ENCODE measurements around the gene MBP. TPM values are rescaled to one million over a fixed set of nuclear protein-coding genes. Genes with fewer than 3 reads are reported as not detected.

The MBP gene
- total and polyA plus RNA-seq, 5 experiments from 2014 or later: 89.2 to 148 (median 105) TPM

- Mint-ChIP-seq H3K27ac (peak overlapping the region; percentile 49 to 98 (median 90)), H3K9me3 (no peaks in the 10 kb centered on the region), H3K4me3 (peak overlapping the region in 3 of 10 donors; percentile 29 to 63 (median 36)), H3K36me3 (peaks cover 0 to 44% (median 2%) of the 10 kb centered on the region in 3 donors), H3K27me3 (no peaks in the 10 kb centered on the region), H3K4me1 (peaks cover 42 to 96% (median 88%) of the 10 kb centered on the region in 4 donors)
- DNase-seq: no peak
- POLR2A ChIA-PET: interaction anchor here (1.0 kb wide), 1 partner anchor 62 kb away, joined by 3 read pairs; the partner anchor contains the start of gene MBP
- no peak for ATAC-seq
These were observed 61.5 kb downstream of the MBP start for GRCh38 chr18:77071061-77071460.

GRCh38 chr18:77070627-77071026 is 62.0 kb downstream of the MBP start:
- ATAC-seq: no peak
- Mint-ChIP-seq H3K4me1 (peaks cover 42 to 98% (median 89%) of the 10 kb centered on the region in 4 donors), H3K36me3 (peaks cover 2 to 48% (median 6%) of the 10 kb centered on the region in 3 donors), H3K9me3 (peaks cover 0 to under 1% (median 0%) of the 10 kb centered on the region in 9 donors), H3K4me3 (peak overlapping the region in 1 of 10 donors; percentile 11), H3K27ac (peak overlapping the region; percentile 49 to 98 (median 88)), H3K27me3 (no peaks in the 10 kb centered on the region)
- no peak for DNase-seq
- POLR2A ChIA-PET: interaction anchor here (1.0 kb wide), 1 partner anchor 62 kb away, joined by 3 read pairs; the partner anchor contains the start of gene MBP

DNA sequence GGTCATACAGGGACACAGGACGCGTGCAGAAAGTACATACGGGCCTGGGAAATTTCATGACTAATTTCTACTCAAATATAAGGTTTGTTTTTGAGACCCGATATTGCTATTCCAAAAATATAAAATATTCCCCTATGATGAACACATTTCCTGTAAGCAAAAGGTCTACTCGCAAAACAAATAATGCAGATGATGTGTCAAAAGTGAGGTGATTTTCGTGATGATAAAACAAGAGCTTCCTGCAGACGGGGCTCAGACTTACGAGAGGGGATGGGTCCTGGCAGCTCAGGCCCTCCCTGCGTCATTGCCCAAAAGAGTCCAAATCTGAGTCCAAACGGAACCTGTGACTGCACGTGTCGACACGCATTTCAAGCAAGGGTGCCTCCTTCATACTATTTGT is 62.7 kb downstream of the MBP start:
- Mint-ChIP-seq H3K4me1 (peaks cover 40 to 98% (median 88%) of the 10 kb centered on the region in 4 donors), H3K4me3 (peak overlapping the region in 3 of 10 donors; percentile 30 to 69 (median 68)), H3K27ac (peak overlapping the region; percentile 57 to 98 (median 81)), H3K9me3 (peaks cover 0 to 3% (median 0%) of the 10 kb centered on the region in 9 donors), H3K36me3 (peaks cover 6 to 50% (median 12%) of the 10 kb centered on the region in 3 donors), H3K27me3 (no peaks in the 10 kb centered on the region)
- DNase-seq: no peak
- POLR2A ChIA-PET: interaction anchor here (1.0 to 3.2 kb wide), 2 partner anchors 62 to 63 kb away, joined by 3 to 18 read pairs; partner anchors contain the start of gene MBP
- ATAC-seq: no peak

GRCh38 chr18:77069482-77069881 is 63.1 kb downstream of the MBP start:
- ATAC-seq (no peak), DNase-seq (no peak)
- Mint-ChIP-seq H3K9me3 (peaks cover 0 to 3% (median 0%) of the 10 kb centered on the region in 9 donors), H3K4me1 (peaks cover 43 to 99% (median 89%) of the 10 kb centered on the region in 4 donors), H3K36me3 (peaks cover 6 to 54% (median 16%) of the 10 kb centered on the region in 3 donors), H3K27me3 (no peaks in the 10 kb centered on the region), H3K4me3 (peak overlapping the region in 4 of 10 donors; percentile 10 to 69 (median 49)), H3K27ac (peak overlapping the region; percentile 41 to 98 (median 94))
- POLR2A ChIA-PET: interaction anchor here (1.2 to 3.2 kb wide), 2 partner anchors 14 to 62 kb away, joined by 3 to 18 read pairs; partner anchors contain the start of gene MBP

DNA sequence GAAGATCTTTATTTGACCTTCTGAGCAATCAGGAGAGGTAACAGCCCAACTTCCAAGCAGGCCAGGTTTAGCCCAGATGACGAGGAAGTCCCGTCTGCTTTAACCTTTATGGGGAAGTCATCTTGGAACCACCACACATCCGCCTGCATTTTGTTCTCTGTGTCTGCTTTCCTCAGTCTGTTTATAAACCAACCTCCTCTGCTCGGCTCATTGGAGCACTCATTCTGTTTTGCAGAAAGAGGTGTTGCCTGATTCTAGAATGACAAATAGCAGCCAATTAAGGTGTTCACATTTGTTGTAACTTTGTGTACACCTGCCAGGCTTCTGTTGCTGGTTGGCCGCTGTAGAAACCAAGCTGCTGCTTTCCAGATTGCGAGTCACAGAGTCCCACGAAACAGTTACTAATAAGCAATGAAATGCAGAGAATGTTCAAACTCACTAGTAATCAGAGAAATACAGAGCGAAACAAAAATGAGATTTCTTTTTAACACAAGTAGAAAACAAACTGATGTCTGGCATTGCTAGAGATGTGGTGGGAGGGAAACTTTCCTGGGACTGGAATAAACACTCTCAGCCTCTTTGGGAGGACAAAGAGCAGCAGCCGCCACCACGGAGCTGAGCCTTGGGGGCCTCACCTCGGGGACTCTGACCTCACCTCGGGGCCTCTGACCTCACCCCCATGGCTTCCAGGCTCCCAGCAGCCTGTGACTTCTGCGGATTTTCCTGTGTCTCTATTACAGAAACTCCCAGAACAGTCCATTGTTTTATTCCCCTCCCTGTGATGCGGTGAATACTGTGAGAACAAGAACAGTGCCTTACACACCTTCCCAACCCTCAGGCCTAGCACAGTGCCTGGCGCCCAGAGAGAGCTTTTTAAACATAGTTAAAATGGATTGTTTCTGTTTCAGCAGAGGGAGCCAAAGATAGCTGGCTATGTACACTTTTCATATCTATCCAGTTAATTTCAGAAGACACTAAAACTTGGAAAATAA is 64.0 kb downstream of the MBP start:
- H3K36me3 Mint-ChIP-seq: peaks cover 6 to 58% (median 18%) of the 10 kb centered on the region in 3 donors
- peak overlapping the region; percentile 40 to 83 (median 72) for H3K4me3 Mint-ChIP-seq
- ATAC-seq (peak; percentile 53 to 72), DNase-seq (peak in 5 of 10 donors; percentile 44 to 64 (median 51))
- H3K9me3 Mint-ChIP-seq: peaks cover 0 to 3% (median 0%) of the 10 kb centered on the region in 9 donors
- POLR2A ChIA-PET: interaction anchor here (1.0 to 3.2 kb wide), 3 partner anchors 13 to 143 kb away, joined by 3 to 18 read pairs (median 3); partner anchors contain the start of gene MBP
- no peaks in the 10 kb centered on the region for H3K27me3 Mint-ChIP-seq
- peak overlapping the region; percentile 75 to 98 (median 94) for H3K27ac Mint-ChIP-seq
- peaks cover 43 to 99% (median 89%) of the 10 kb centered on the region in 4 donors for H3K4me1 Mint-ChIP-seq

DNA sequence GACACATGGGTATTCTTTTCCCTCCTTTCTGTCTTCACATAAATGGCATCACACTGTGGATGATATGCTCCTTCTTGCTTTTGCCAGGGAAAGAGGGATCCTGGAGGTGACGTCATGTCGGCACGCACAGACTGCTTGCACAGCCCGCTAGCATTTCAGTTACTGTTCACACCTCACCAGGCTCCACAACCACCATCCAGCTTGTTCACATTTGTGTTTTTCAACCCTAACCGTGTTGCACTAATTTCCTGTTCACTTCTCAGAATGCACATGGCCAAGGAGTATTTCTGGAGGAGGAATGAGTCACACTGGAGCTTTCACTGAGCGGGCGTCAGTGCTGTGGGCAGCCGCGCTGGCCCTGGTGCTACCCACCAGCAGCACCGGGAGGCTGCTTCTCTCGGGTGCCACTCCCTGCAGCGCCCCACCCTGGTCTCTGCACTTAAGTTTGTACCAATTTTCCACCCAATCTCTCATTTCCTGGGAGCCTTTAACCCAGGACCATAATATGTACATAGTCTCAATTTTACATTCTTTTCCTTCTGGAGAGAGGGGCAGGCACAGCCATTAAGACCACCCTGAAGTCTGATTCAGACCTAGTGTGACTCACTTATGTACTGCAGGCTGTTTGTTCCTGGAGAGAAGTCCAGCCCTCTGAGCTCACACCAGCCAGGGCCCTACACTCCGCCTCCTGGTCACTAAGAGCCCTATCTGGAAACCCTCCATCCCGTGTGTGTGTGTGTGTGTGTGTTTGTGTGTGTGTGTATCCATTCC is 65.1 kb downstream of the MBP start:
- Mint-ChIP-seq H3K27me3 (no peaks in the 10 kb centered on the region), H3K36me3 (peaks cover 6 to 60% (median 18%) of the 10 kb centered on the region in 3 donors), H3K4me1 (peaks cover 50 to 100% (median 91%) of the 10 kb centered on the region in 4 donors), H3K9me3 (peaks cover 0 to 3% (median 0%) of the 10 kb centered on the region in 9 donors), H3K27ac (peak overlapping the region; percentile 75 to 98 (median 94)), H3K4me3 (peak overlapping the region; percentile 32 to 83 (median 72))
- DNase-seq (peak in 6 of 10 donors; percentile 18 to 60 (median 46)), ATAC-seq (peak; percentile 9 to 30)
- POLR2A ChIA-PET: interaction anchor here (0.7 to 3.2 kb wide), 5 partner anchors 13 to 144 kb away, joined by 3 to 18 read pairs (median 3); partner anchors contain the start of gene MBP

- no peaks in the 10 kb centered on the region for H3K27me3 Mint-ChIP-seq
- peaks cover 49 to 100% (median 91%) of the 10 kb centered on the region in 4 donors for H3K4me1 Mint-ChIP-seq
- H3K36me3 Mint-ChIP-seq: peaks cover 6 to 56% (median 20%) of the 10 kb centered on the region in 3 donors
- peak overlapping the region; percentile 49 to 98 (median 94) for H3K27ac Mint-ChIP-seq
- POLR2A ChIA-PET: interaction anchor here (0.7 to 3.2 kb wide), 4 partner anchors 12 to 65 kb away, joined by 3 to 18 read pairs (median 10); partner anchors contain the start of gene MBP
- ATAC-seq (no peak), DNase-seq (no peak)
- H3K4me3 Mint-ChIP-seq: peak overlapping the region in 4 of 10 donors; percentile 7 to 82 (median 30)
- H3K9me3 Mint-ChIP-seq: peaks cover 0 to 3% (median 0%) of the 10 kb centered on the region in 9 donors
These were observed 65.9 kb downstream of the MBP start for GRCh38 chr18:77066689-77067088.

- no peak overlapping the region for H3K4me3 Mint-ChIP-seq
- POLR2A ChIA-PET: interaction anchor here (1.2 to 1.4 kb wide), 2 partner anchors 64 to 66 kb away, joined by 3 to 4 read pairs; partner anchors contain the start of gene MBP
- peak overlapping the region in 9 of 10 donors; percentile 7 to 98 (median 85) for H3K27ac Mint-ChIP-seq
- DNase-seq (no peak), ATAC-seq (no peak)
- peaks cover 49 to 100% (median 91%) of the 10 kb centered on the region in 4 donors for H3K4me1 Mint-ChIP-seq
- no peaks in the 10 kb centered on the region for H3K27me3 Mint-ChIP-seq
- peaks cover 0 to 3% (median 0%) of the 10 kb centered on the region in 9 donors for H3K9me3 Mint-ChIP-seq
- peaks cover 6 to 50% (median 22%) of the 10 kb centered on the region in 3 donors for H3K36me3 Mint-ChIP-seq
These were observed 66.5 kb downstream of the MBP start for GRCh38 chr18:77066101-77066500.

DNA sequence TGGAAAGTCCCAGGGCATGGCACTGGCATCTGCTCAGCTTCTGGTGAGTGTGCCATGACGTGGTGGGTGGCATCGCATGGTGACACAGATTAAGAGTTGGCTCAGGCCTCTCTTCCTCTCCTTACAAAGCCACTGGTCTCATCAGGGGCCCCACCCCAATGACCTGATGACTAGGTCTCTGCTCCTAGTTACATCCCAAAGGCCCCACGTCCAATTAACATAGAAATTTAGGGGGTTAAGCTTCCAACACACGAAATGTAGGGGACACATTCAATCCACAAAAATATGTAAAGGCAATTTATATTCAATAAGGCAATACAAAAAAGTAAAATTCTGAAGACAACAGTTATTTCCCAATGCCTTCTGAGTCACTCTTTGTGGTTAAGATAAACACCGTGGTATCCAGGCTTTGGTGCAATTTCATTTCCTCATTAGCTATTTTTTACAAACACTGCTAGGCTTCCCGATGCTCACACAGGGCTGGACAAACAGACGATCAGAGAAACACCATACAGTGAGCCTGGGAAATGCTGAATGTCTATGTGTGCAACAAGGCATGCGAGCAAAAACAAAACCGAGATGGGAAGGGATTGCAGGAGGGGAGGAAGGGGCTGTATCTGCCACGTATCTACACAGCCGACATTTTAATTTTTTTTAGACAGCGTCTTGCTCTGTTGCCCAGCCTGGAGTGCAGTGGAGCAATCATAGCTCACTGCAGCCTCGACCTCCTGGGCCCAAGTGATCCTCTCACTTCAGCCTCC is 67.2 kb downstream of the MBP start:
- POLR2A ChIA-PET: interaction anchor here (0.8 to 1.4 kb wide), 3 partner anchors 13 to 67 kb away, joined by 3 to 4 read pairs (median 3); partner anchors contain the start of gene MBP
- H3K27me3 Mint-ChIP-seq: no peaks in the 10 kb centered on the region
- H3K4me3 Mint-ChIP-seq: peak overlapping the region in 7 of 10 donors; percentile 4 to 77 (median 52)
- ATAC-seq: no peak
- peaks cover 49 to 100% (median 93%) of the 10 kb centered on the region in 4 donors for H3K4me1 Mint-ChIP-seq
- H3K36me3 Mint-ChIP-seq: peaks cover 6 to 46% (median 22%) of the 10 kb centered on the region in 3 donors
- H3K9me3 Mint-ChIP-seq: peaks cover 0 to 3% (median 0%) of the 10 kb centered on the region in 9 donors
- DNase-seq: no peak
- H3K27ac Mint-ChIP-seq: peak overlapping the region; percentile 7 to 98 (median 80)

- Mint-ChIP-seq H3K36me3 (peaks cover 6 to 40% (median 22%) of the 10 kb centered on the region in 3 donors), H3K4me1 (peaks cover 43 to 94% (median 83%) of the 10 kb centered on the region in 4 donors), H3K27ac (peak overlapping the region; percentile 94 to 100 (median 99)), H3K9me3 (peaks cover 0 to 3% (median 0%) of the 10 kb centered on the region in 9 donors), H3K27me3 (no peaks in the 10 kb centered on the region), H3K4me3 (peak overlapping the region; percentile 16 to 80 (median 73))
- DNase-seq: peak in 9 of 10 donors; percentile 47 to 82 (median 68)
- POLR2A ChIA-PET: interaction anchor here (0.8 to 3.2 kb wide), 11 partner anchors 9 to 241 kb away, joined by 3 to 43 read pairs (median 4); partner anchors contain the start of genes MBP and ZNF236
- peak; percentile 50 to 52 for ATAC-seq
These were observed 69.3 kb downstream of the MBP start for GRCh38 chr18:77063260-77063659.
